ENCODE results near the gene LRRTM4.

DNA sequence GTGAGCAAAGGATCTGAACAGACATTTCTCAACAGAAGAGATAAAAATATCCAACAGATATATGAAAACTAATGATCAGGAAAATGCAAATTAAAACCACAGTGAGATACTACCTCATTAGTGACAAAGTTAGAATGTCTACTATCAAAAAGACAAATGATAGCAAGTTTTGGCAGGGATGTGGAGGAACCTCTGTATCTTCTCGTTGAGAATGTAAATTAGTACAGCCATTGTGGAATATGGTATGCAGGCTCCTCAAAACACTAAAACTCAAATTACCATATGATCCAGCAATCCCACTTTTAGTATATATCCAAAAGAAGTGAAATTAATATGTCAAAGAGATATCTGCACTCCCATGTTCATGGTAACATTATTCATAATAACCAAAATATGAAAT is 427.1 kb downstream of the LRRTM4 start:
- TF ChIP-seq, protein P1, sequence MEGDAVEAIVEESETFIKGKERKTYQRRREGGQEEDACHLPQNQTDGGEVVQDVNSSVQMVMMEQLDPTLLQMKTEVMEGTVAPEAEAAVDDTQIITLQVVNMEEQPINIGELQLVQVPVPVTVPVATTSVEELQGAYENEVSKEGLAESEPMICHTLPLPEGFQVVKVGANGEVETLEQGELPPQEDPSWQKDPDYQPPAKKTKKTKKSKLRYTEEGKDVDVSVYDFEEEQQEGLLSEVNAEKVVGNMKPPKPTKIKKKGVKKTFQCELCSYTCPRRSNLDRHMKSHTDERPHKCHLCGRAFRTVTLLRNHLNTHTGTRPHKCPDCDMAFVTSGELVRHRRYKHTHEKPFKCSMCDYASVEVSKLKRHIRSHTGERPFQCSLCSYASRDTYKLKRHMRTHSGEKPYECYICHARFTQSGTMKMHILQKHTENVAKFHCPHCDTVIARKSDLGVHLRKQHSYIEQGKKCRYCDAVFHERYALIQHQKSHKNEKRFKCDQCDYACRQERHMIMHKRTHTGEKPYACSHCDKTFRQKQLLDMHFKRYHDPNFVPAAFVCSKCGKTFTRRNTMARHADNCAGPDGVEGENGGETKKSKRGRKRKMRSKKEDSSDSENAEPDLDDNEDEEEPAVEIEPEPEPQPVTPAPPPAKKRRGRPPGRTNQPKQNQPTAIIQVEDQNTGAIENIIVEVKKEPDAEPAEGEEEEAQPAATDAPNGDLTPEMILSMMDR (IDR thresholded peaks at IDR 0.05) = no peak
- TF ChIP-seq FOXJ3 (CRISPR knock-in tag; IDR thresholded peaks at IDR 0.05) (no peak), REST (IDR thresholded peaks at IDR 0.05; ENCODE audit: low read depth, low read length) (no peak)

Data from SK-N-SH (cell line).